DND-41 (cell line): ENCODE measurements around the gene PLAAT5.

ENCODE experiments used
- ATAC-seq: fragments of 200-7000 bp; cut with Tn5 transposase; 3 replicates; pipeline ENCODE4 v1.9.1; 2021; ENCODE audit warnings: low read depth; ENCODE audit not compliant: insufficient read depth
- DNase-seq: peaks from one replicate; pipeline ENCODE4 v3.0.0-alpha.2; 2020
- H2AFZ ChIP-seq: 2 replicates; pipeline ENCODE4 v1.6.0; 2012; ENCODE audit warnings: low read depth, low read length
- H3K27ac ChIP-seq: 2 replicates; pipeline ENCODE4 v1.5.1; 2012; ENCODE audit warnings: low read length, inconsistent platforms
- H3K27me3 ChIP-seq: fragments of 200-600 bp; sonication (generic); 2 replicates; pipeline ENCODE4 v1.6.0; 2012; ENCODE audit warnings: low read length, mild to moderate bottlenecking, inconsistent platforms; ENCODE audit not compliant: insufficient read depth, poor library complexity
- H3K36me3 ChIP-seq: 2 replicates; pipeline ENCODE4 v1.5.1; 2012; ENCODE audit warnings: low read length, inconsistent platforms; ENCODE audit not compliant: insufficient read depth
- H3K4me1 ChIP-seq: 2 replicates; pipeline ENCODE4 v1.5.1; 2012; ENCODE audit warnings: mild to moderate bottlenecking, low read length; ENCODE audit not compliant: insufficient read depth
- H3K4me2 ChIP-seq: 2 replicates; pipeline ENCODE4 v1.6.0; 2012; ENCODE audit warnings: mild to moderate bottlenecking, moderate library complexity, low read length, inconsistent platforms; ENCODE audit not compliant: insufficient read depth
- H3K4me3 ChIP-seq, 2 experiments: fragments of 200-600 bp in 1 of 2; shearing (Covaris generic) in 1 of 2; 2 replicates each; pipeline ENCODE4 v1.5.1; 2012 to 2016; ENCODE audit warnings: inconsistent platforms in 2 of 2, low read length in 2 of 2, mild to moderate bottlenecking in 2 of 2, low read depth in 1 of 2, moderate library complexity in 1 of 2
- H3K79me2 ChIP-seq: 2 replicates; pipeline ENCODE4 v1.6.0; 2012; ENCODE audit warnings: low read length, inconsistent platforms; ENCODE audit not compliant: insufficient read depth
- H3K9ac ChIP-seq: 2 replicates; pipeline ENCODE4 v1.6.0; 2012; ENCODE audit warnings: low read depth, mild to moderate bottlenecking, inconsistent platforms, low read length, moderate library complexity
- H3K9me3 ChIP-seq: 2 replicates; pipeline ENCODE4 v1.5.1; 2012; ENCODE audit warnings: low read length, moderate library complexity, mild to moderate bottlenecking, inconsistent platforms; ENCODE audit not compliant: insufficient read depth, severe bottlenecking
- H4K20me1 ChIP-seq: 2 replicates; pipeline ENCODE4 v1.6.0; 2012; ENCODE audit warnings: low read length; ENCODE audit not compliant: insufficient read depth
- EZH2 ChIP-seq: IDR thresholded peaks from 3 replicates; pipeline ENCODE4 v1.6.1; 2012; ENCODE audit warnings: borderline replicate concordance, low read depth, mild to moderate bottlenecking, moderate library complexity, low read length, inconsistent platforms; ENCODE audit not compliant: severe bottlenecking
- TF ChIP-seq, protein P1 (sequence below): IDR thresholded peaks from 2 replicates; pipeline ENCODE4 v1.5.1; 2012; ENCODE audit warnings: borderline replicate concordance, low read length, moderate library complexity, mild to moderate bottlenecking; ENCODE audit not compliant: poor library complexity, severe bottlenecking; ENCODE audit errors: extremely low read depth

Gene PLAAT5

GRCh38 chr11:63476618-63477017, 14.3 kb downstream of the PLAAT5 start:
- H2AFZ ChIP-seq, result no peak overlapping the region
- no peak overlapping the region for H3K4me3 ChIP-seq
- no peaks in the 10 kb centered on the region for H4K20me1 ChIP-seq
- H3K4me2 ChIP-seq, result no peak overlapping the region
- ATAC-seq, result no peak
- no peak for DNase-seq
- no peak overlapping the region for H3K9ac ChIP-seq
- TF ChIP-seq EZH2, result no peak
- TF ChIP-seq, protein P1, sequence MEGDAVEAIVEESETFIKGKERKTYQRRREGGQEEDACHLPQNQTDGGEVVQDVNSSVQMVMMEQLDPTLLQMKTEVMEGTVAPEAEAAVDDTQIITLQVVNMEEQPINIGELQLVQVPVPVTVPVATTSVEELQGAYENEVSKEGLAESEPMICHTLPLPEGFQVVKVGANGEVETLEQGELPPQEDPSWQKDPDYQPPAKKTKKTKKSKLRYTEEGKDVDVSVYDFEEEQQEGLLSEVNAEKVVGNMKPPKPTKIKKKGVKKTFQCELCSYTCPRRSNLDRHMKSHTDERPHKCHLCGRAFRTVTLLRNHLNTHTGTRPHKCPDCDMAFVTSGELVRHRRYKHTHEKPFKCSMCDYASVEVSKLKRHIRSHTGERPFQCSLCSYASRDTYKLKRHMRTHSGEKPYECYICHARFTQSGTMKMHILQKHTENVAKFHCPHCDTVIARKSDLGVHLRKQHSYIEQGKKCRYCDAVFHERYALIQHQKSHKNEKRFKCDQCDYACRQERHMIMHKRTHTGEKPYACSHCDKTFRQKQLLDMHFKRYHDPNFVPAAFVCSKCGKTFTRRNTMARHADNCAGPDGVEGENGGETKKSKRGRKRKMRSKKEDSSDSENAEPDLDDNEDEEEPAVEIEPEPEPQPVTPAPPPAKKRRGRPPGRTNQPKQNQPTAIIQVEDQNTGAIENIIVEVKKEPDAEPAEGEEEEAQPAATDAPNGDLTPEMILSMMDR, result no peak
- no peaks in the 10 kb centered on the region for H3K27me3 ChIP-seq
- no peak overlapping the region for H3K27ac ChIP-seq
- 0 out of 2 replicates have a peak, but pooled peaks cover 2% of the 10 kb centered on the region for H3K4me1 ChIP-seq
- peaks cover 6% of the 10 kb centered on the region for H3K9me3 ChIP-seq
- H3K36me3 ChIP-seq, result no peaks in the 10 kb centered on the region
- H3K79me2 ChIP-seq, result no peaks in the 10 kb centered on the region

DNA sequence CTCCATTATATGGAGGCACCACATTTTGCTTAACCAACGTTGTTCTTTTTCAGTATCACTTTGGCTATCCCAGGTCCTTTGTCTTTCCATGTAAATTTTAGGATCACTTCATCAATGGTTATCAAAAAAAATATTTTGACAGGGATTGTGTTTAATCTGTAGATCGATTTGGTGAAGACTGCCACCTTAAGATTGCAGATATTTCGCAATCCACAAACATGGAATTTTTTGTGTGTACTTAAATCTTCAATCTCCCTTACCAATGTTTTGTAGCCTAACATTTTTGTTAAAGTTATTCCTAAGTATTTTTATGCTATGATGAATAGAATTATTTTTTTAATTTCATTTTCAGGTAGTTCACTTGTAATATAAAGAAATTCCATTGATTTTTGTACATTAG, 18.6 kb downstream of the PLAAT5 start:
- Histone ChIP-seq H3K4me1 (no peaks in the 10 kb centered on the region), H3K79me2 (no peaks in the 10 kb centered on the region), H3K36me3 (no peaks in the 10 kb centered on the region), H2AFZ (no peak overlapping the region), H3K9me3 (peaks cover 6% of the 10 kb centered on the region), H3K27ac (no peak overlapping the region), H4K20me1 (no peaks in the 10 kb centered on the region), H3K9ac (no peak overlapping the region), H3K4me3 (no peak overlapping the region), H3K27me3 (peaks cover 12% of the 10 kb centered on the region), H3K4me2 (no peak overlapping the region)
- no peak for TF ChIP-seq EZH2
- TF ChIP-seq, protein P1, result no peak
- DNase-seq, result no peak
- no peak for ATAC-seq

DNA sequence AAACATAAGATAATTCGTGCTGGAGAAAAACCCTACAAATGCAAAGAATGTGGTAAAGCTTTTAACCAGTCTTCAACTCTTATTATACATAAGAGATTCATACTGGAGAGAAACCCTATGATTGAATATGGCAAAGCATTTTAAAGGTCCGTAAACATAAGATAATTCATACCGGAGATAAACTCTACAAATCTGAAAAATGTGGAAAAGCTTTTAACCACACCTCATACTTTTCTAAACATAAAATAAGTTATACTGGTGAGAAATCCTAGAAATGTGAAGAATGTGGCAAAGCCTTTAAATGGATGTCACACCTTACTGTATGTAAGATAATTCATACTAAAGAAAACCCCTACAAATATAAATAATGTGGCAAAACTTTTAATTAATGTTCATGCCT, 20.7 kb downstream of the PLAAT5 start:
- H3K4me3 ChIP-seq, result no peak overlapping the region
- no peaks in the 10 kb centered on the region for H3K9me3 ChIP-seq
- H3K79me2 ChIP-seq, result no peaks in the 10 kb centered on the region
- no peaks in the 10 kb centered on the region for H3K4me1 ChIP-seq
- no peak overlapping the region for H3K4me2 ChIP-seq
- ATAC-seq (no peak), DNase-seq (no peak)
- H3K27me3 ChIP-seq, result peaks cover 12% of the 10 kb centered on the region
- H3K9ac ChIP-seq, result no peak overlapping the region
- TF ChIP-seq, protein P1, result no peak
- TF ChIP-seq EZH2, result no peak
- no peak overlapping the region for H3K27ac ChIP-seq
- no peak overlapping the region for H2AFZ ChIP-seq
- no peaks in the 10 kb centered on the region for H3K36me3 ChIP-seq
- no peaks in the 10 kb centered on the region for H4K20me1 ChIP-seq

- no peak for TF ChIP-seq EZH2
- TF ChIP-seq, protein P1, result no peak
- Histone ChIP-seq H3K4me3 (no peak overlapping the region), H3K9ac (no peak overlapping the region), H3K4me1 (no peaks in the 10 kb centered on the region), H3K9me3 (no peaks in the 10 kb centered on the region), H3K79me2 (no peaks in the 10 kb centered on the region), H4K20me1 (no peaks in the 10 kb centered on the region), H3K36me3 (no peaks in the 10 kb centered on the region), H3K4me2 (no peak overlapping the region), H2AFZ (no peak overlapping the region), H3K27me3 (peaks cover 5% of the 10 kb centered on the region), H3K27ac (no peak overlapping the region)
- DNase-seq, result no peak
- ATAC-seq, result no peak
Observed at GRCh38 chr11:63462137-63462536, 28.8 kb downstream of the PLAAT5 start.
